GM12865 (cell line): ENCODE results near the gene ZNRF3.

Source experiments
- DNase-seq: peaks from one replicate; pipeline ENCODE4 v3.0.0; 2010; ENCODE audit warnings: low read depth
- H3K4me3 ChIP-seq: 2 replicates; pipeline ENCODE4 v1.5.1; 2011; ENCODE audit warnings: mild to moderate bottlenecking, low read depth, low read length, control low read depth
- CTCF ChIP-seq: IDR thresholded peaks from 2 replicates; pipeline ENCODE4 v1.5.1; 2011; ENCODE audit warnings: low read length, control low read depth, low read depth, inconsistent platforms; ENCODE audit not compliant: insufficient read depth; ENCODE audit errors: missing control alignments

The ZNRF3 gene

GRCh38 chr22:28914201-28914600 is 30.8 kb downstream of the ZNRF3 start:
- TF ChIP-seq CTCF = no peak
- no peak for DNase-seq
- H3K4me3 ChIP-seq = no peak overlapping the region

GRCh38 chr22:28915969-28916368 is 32.6 kb downstream of the ZNRF3 start:
- TF ChIP-seq CTCF = no peak
- no peak overlapping the region for H3K4me3 ChIP-seq
- DNase-seq = no peak

GRCh38 chr22:28917747-28918549 is 34.6 kb downstream of the ZNRF3 start:
- TF ChIP-seq CTCF = no peak
- no peak for DNase-seq
- H3K4me3 ChIP-seq = no peak overlapping the region

- DNase-seq = no peak
- H3K4me3 ChIP-seq = no peak overlapping the region
- no peak for TF ChIP-seq CTCF
Observed at GRCh38 chr22:28918550-28919271, 35.3 kb downstream of the ZNRF3 start.

- TF ChIP-seq CTCF = no peak
- DNase-seq = peak; percentile 73
- no peak overlapping the region for H3K4me3 ChIP-seq
Observed at GRCh38 chr22:28920757-28921584, 37.6 kb downstream of the ZNRF3 start.

- no peak for DNase-seq
- no peak overlapping the region for H3K4me3 ChIP-seq
- TF ChIP-seq CTCF = no peak
Observed at GRCh38 chr22:28921585-28921879, 38.2 kb downstream of the ZNRF3 start.
